ENCODE measurements around the gene RASSF4. TPM values are rescaled to one million over a fixed set of nuclear protein-coding genes. Genes with fewer than 3 reads are reported as not detected.

RASSF4 gene
- total RNA-seq, 2 experiments from 2014 or later, result 1.2 to 2.0 TPM

GRCh38 chr10:45035673-45036072 lies 76.1 kb downstream of the RASSF4 start:
- CTCF ChIA-PET, result no interaction called here
- POLR2A ChIA-PET, result no interaction called here

GRCh38 chr10:45040921-45041542 lies 81.4 kb downstream of the RASSF4 start:
- ChIA-PET CTCF (no interaction called here), POLR2A (no interaction called here)

- CTCF ChIA-PET, result interaction anchor here (0.7 kb wide), 1 partner anchor 49 kb away, joined by 3 read pairs; no protein-coding TSS in a partner anchor
- POLR2A ChIA-PET, result no interaction called here
These were observed 84.7 kb downstream of the RASSF4 start for GRCh38 chr10:45044290-45044689.

Other genes starting within 250 kb of the RASSF4 start
- gene TMEM72, start 48.5 kb upstream of the RASSF4 start, total RNA-seq, result not detected
- gene DEPP1, start 19.0 kb downstream of the RASSF4 start, total RNA-seq, result under 1 TPM; 0.13 to 0.27 TPM
- 10 to 100 TPM; 34.2 to 36.7 TPM for gene ZNF22, start 41.1 kb downstream of the RASSF4 start, total RNA-seq